Uterus (tissue), 4 donors: ENCODE measurements around the gene ADK. TPM values are rescaled to one million over a fixed set of nuclear protein-coding genes. Genes with fewer than 3 reads are reported as not detected.
"Not testable (repeated sequence)": the region's sequence is repeated elsewhere in the genome, so short reads cannot be mapped to it uniquely, and the experiment has no call there.

Source experiments
- DNase-seq, 2 donors: peaks; one replicate each; pipeline ENCODE4 v3.0.0-alpha.2; 2019 to 2020
- H3K27ac ChIP-seq, 2 donors: fragments of 200-600 bp; sonication (generic); 1 replicate in 1 of 2; 2 replicates in 1 of 2; pipeline ENCODE4 v1.5.1; 2016 to 2018
- H3K27me3 ChIP-seq, 2 donors: fragments of 200-600 bp; sonication (generic); one replicate each; pipeline ENCODE4 v1.5.1; 2018 to 2019; ENCODE audit warnings: control low read depth in 1 of 2
- H3K36me3 ChIP-seq, 2 donors: fragments of 200-600 bp; sonication (generic); one replicate each; pipeline ENCODE4 v1.5.1; 2019; ENCODE audit warnings: control low read depth in 1 of 2
- H3K4me1 ChIP-seq, 2 donors: fragments of 200-600 bp; sonication (generic); one replicate each; pipeline ENCODE4 v1.5.1; 2018 to 2019; ENCODE audit warnings: control low read depth in 1 of 2
- H3K4me3 ChIP-seq, 2 donors: fragments of 200-600 bp; sonication (generic); 1 replicate in 1 of 2; 2 replicates in 1 of 2; pipeline ENCODE4 v1.5.1; 2018 to 2019; ENCODE audit warnings: mild to moderate bottlenecking in 1 of 2
- H3K9me3 ChIP-seq, 2 donors: fragments of 200-600 bp; sonication (generic); one replicate each; pipeline ENCODE4 v1.5.1; 2019; ENCODE audit warnings: control low read depth in 1 of 2
- POLR2A ChIP-seq, 2 donors: fragments of 450-650 bp; IDR thresholded peaks; one replicate each; pipeline ENCODE4 v1.6.1; 2016; ENCODE audit warnings: antibody characterized with exemption in 2 of 2, mild to moderate bottlenecking in 1 of 2, moderate library complexity in 1 of 2
- intact Hi-C: fragments of 100-400 bp; cut with DNase I; formaldehyde crosslinking; loops from one replicate; pipeline ENCODE4 v1.15.1; 2023; ENCODE audit warnings: low total_unique reads
- total RNA-seq, 4 donors: library from RNA; depleted of rRNA in 3 of 4; stranded (reverse); fragments of >200 nt in 3 of 4; gene quantifications; one replicate each; pipeline versions ENCODE4 v1.1.0 to v1.2.4, GENCODE V29; 2014 to 2023
- TF ChIP-seq, protein P1 (sequence below), 4 experiments: fragments of 200-600 bp in 2 of 4; fragments of 450-650 bp in 2 of 4; sonication (generic) in 2 of 4; IDR thresholded peaks; one replicate each; pipeline ENCODE4 v1.5.1; 2016 to 2019; ENCODE audit warnings: antibody characterized with exemption in 4 of 4, mild to moderate bottlenecking in 2 of 4, moderate library complexity in 1 of 4
- donor health status: DM: yes; HTN: yes; CAD: no.

The ADK gene
- total RNA-seq, 4 donors from 2014 or later = 12.6 to 41.1 (median 19.0) TPM

DNA sequence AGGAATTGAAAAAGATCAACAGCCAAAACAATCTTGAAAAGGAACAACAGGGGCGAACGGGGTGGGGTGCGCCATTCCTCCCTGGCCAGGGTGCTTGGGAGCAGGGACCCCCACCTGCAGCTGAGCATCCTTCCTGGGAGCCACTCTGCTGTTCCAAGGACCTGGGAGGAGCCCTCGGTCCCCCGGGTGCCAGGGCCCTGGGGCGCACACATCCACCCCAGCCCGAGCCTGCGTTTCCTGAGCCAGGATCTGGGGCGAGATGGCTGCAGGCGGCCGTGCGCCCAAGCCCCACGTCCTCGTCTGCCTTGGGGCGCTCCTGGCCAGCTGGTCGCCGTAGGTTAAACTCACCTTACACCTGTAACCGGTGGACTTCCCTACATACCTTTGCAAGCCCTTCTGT lies 11.0 kb upstream of the ADK start:
- intact Hi-C loops = no loop called here
- H3K27ac ChIP-seq = no peak overlapping the region
- no peaks in the 10 kb centered on the region for H3K36me3 ChIP-seq
- no peak overlapping the region for H3K4me3 ChIP-seq
- H3K4me1 ChIP-seq = no peaks in the 10 kb centered on the region
- no peak for DNase-seq
- no peaks in the 10 kb centered on the region for H3K9me3 ChIP-seq
- H3K27me3 ChIP-seq = no peaks in the 10 kb centered on the region
- no peak for TF ChIP-seq POLR2A (IDR thresholded peaks at IDR 0.05)
- TF ChIP-seq, protein P1, sequence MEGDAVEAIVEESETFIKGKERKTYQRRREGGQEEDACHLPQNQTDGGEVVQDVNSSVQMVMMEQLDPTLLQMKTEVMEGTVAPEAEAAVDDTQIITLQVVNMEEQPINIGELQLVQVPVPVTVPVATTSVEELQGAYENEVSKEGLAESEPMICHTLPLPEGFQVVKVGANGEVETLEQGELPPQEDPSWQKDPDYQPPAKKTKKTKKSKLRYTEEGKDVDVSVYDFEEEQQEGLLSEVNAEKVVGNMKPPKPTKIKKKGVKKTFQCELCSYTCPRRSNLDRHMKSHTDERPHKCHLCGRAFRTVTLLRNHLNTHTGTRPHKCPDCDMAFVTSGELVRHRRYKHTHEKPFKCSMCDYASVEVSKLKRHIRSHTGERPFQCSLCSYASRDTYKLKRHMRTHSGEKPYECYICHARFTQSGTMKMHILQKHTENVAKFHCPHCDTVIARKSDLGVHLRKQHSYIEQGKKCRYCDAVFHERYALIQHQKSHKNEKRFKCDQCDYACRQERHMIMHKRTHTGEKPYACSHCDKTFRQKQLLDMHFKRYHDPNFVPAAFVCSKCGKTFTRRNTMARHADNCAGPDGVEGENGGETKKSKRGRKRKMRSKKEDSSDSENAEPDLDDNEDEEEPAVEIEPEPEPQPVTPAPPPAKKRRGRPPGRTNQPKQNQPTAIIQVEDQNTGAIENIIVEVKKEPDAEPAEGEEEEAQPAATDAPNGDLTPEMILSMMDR (IDR thresholded peaks at IDR 0.05) = no peak

DNA sequence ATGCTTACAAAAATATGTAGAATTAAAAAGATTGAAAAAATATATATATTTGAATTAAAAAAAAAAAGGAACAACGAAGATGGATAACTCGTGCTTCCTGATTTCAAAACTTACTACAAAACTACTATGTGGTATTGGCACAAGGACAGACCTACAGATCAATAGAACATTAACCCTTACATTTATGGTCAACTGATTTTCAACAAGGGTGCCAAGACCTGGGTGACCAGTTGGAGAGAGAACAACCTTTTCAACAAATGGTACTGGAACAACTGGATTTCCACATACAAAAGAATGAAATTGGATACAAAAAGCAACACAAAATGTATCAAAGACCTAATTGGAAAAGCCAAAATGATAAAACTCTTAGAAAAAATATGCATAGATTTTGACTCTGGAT lies 10.5 kb upstream of the ADK start:
- no peaks in the 10 kb centered on the region for H3K27me3 ChIP-seq
- no peak for TF ChIP-seq POLR2A (IDR thresholded peaks at IDR 0.05)
- TF ChIP-seq, protein P1 (IDR thresholded peaks at IDR 0.05) = no peak
- no peak overlapping the region for H3K27ac ChIP-seq
- DNase-seq = no peak
- no peaks in the 10 kb centered on the region for H3K36me3 ChIP-seq
- H3K9me3 ChIP-seq = no peaks in the 10 kb centered on the region
- intact Hi-C loops = no loop called here
- H3K4me1 ChIP-seq = peaks cover 0 to 3% of the 10 kb centered on the region in 2 donors
- no peak overlapping the region for H3K4me3 ChIP-seq

GRCh38 chr10:74145133-74145532 lies 5.9 kb upstream of the ADK start:
- Histone ChIP-seq H3K27me3 (no peaks in the 10 kb centered on the region), H3K27ac (peak overlapping the region; percentile 53 to 75), H3K4me3 (no peak overlapping the region), H3K36me3 (no peaks in the 10 kb centered on the region), H3K4me1 (peaks cover 9 to 15% of the 10 kb centered on the region in 2 donors), H3K9me3 (no peaks in the 10 kb centered on the region)
- intact Hi-C loops = no loop called here
- TF ChIP-seq POLR2A (IDR thresholded peaks at IDR 0.05) = no peak
- TF ChIP-seq, protein P1 (IDR thresholded peaks at IDR 0.05) = no peak
- no peak for DNase-seq

- H3K27ac ChIP-seq, H3K36me3 ChIP-seq, H3K4me3 ChIP-seq, H3K9me3 ChIP-seq, DNase-seq, intact Hi-C loops, H3K27me3 ChIP-seq: not testable (repeated sequence)
- peaks cover 11 to 15% of the 10 kb centered on the region in 2 donors for H3K4me1 ChIP-seq
Measured at GRCh38 chr10:74146980-74147379, 4.0 kb upstream of the ADK start.

DNA sequence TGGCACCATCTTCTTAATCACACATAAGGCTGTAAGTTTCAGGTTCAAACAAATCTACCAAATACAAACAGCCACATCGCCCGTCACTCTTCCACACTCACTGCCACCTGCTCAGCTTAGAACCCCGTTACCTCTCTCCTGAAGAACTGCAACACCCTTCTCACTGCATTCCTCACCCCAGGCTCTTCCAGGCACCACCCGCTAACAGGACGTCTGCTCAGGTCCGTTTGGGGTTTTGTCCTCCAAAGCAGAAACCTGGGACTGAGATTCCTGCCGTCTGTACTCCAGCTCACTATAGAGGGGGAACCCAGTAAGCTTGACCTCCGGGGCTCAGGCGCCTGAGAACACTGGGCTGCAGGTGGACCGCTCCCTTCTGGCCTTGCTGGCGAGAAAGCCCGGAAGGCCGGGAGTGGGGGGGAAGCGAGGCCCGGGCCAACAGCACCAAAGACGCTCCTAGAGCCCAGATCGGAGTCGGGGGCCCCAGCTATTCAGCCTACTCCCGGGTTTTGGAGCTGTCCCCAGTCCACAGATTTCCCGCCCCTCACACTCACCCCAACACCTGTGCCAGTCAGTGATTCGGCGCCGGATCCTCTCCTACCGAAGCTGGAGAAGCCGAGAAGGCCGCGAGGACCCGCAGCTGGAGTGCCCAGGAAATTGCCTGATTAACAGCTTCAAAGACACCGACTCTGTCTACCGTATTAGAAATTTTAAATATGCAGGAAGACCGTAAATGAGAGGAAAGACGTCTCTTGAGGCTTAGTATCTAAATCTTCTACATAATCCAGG lies 624 bp upstream of the ADK start, which contains the start of gene AP3M1:
Gene AP3M1 (minus strand): TSS at position 625 of the 786 bp plus-strand sequence. CDS start 12,449 bp downstream, outside the sequence.
- intact Hi-C loops = no loop called here
- Histone ChIP-seq H3K4me3 (peak within 1 kb of the TSS; percentile 93 to 99), H3K27me3 (no peaks in the 10 kb centered on the region), H3K36me3 (no peaks in the 10 kb centered on the region), H3K4me1 (peaks cover 11 to 14% of the 10 kb centered on the region in 2 donors), H3K27ac (peak within 1 kb of the TSS; percentile 88 to 93), H3K9me3 (no peaks in the 10 kb centered on the region)
- peak; percentile 79 to 87 for DNase-seq
- TF ChIP-seq, protein P1 (IDR thresholded peaks at IDR 0.05) = no peak
- no peak for TF ChIP-seq POLR2A (IDR thresholded peaks at IDR 0.05)
